ENCODE measurements around the gene INTS6. TPM values are rescaled to one million over a fixed set of nuclear protein-coding genes. Genes with fewer than 3 reads are reported as not detected.
"Not testable (repeated sequence)": the region's sequence is repeated elsewhere in the genome, so short reads cannot be mapped to it uniquely, and the experiment has no call there.

Gene INTS6
- total RNA-seq, 2 experiments from 2014 or later = 40.4 to 41.0 TPM

DNA sequence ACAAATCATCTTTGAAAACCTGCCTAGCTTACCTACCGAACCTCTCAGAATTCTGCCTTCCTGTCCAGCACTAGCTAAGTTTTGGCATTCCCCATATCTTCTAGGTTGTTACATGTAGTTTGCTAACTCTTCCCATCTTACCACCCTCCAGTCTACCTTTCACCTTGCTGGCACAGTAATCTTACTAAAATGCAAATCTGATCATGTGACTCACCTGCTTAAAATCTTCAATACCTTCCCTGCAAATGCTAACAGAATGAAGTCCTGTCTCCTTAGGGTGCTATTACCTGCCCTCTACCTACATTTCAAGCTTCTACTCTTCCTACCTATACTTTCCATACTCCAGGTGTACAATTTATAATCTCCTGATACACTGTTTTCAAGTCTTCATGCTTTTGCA is 30.4 kb downstream of the INTS6 start:
- Mint-ChIP-seq H3K36me3 (ENCODE audit: low read depth) (peaks cover 20% of the 10 kb centered on the region), H3K27me3 (ENCODE audit: low read depth) (no peaks in the 10 kb centered on the region), H3K9me3 (no peaks in the 10 kb centered on the region), H3K4me3 (no peak overlapping the region), H3K4me1 (ENCODE audit: low read depth) (peaks cover 70% of the 10 kb centered on the region), H3K27ac (no peak overlapping the region)
- CTCF ChIA-PET = interaction anchor here (1.2 kb wide), 2 partner anchors 12 to 375 kb away, joined by 3 read pairs; no protein-coding TSS in a partner anchor
- DNase-seq = no peak
- intact Hi-C loops (cut with micrococcal nuclease) = no loop called here

GRCh38 chr13:51420681-51421490 is 31.9 kb downstream of the INTS6 start:
- peak; percentile 14 for DNase-seq
- Mint-ChIP-seq H3K36me3 (ENCODE audit: low read depth) (peaks cover 23% of the 10 kb centered on the region), H3K4me3 (peak overlapping the region; percentile 3), H3K9me3 (peaks cover 4% of the 10 kb centered on the region), H3K27ac (peak overlapping the region; percentile 1), H3K27me3 (ENCODE audit: low read depth) (no peaks in the 10 kb centered on the region), H3K4me1 (ENCODE audit: low read depth) (peaks cover 70% of the 10 kb centered on the region)
- CTCF ChIA-PET = interaction anchor here (0.6 to 1.2 kb wide), 6 partner anchors 12 to 597 kb away, joined by 3 to 5 read pairs (median 4); no protein-coding TSS in a partner anchor
- intact Hi-C loops (cut with micrococcal nuclease) = loop anchor here (1.0 kb wide), 1 partner anchor 32 kb away; the partner anchor contains the start of gene INTS6

DNA sequence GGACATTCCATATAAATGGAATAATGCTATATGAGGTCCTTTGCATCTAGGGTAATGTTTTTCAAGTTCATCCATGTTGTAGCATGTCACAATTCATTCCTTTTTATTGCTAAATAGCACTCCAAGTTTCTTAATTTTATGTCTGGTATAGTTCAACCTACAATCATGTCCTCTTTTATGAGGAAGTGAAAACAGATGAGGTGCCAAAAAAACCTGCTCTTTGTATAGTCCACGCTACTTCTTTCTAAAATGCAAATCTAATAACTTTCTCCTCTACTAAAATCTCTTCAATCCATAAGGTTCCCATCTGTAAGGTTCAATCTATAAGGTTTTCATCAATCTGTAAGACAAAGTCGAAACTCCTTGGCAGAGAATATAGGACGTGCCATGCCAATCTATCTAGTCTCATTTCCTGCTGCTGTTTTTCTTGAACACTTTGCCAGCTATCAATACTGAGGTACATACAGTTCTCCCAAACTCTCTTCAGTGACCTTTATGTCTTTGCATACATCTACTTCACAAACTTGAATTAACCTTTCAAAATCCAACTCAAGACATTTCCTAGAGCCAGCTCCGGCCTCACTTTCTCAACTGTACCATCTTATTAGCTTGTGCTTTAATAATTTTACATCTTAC is 33.7 kb downstream of the INTS6 start:
- Mint-ChIP-seq H3K36me3 (ENCODE audit: low read depth) (peaks cover 34% of the 10 kb centered on the region), H3K4me3 (no peak overlapping the region), H3K9me3 (peaks cover 14% of the 10 kb centered on the region)

GRCh38 chr13:51417716-51418115 is 35.1 kb downstream of the INTS6 start:
- CTCF ChIA-PET = interaction anchor here (0.7 to 1.3 kb wide), 2 partner anchors 11 to 712 kb away, joined by 3 to 4 read pairs; no protein-coding TSS in a partner anchor
- H3K4me1 Mint-ChIP-seq (ENCODE audit: low read depth) = peaks cover 69% of the 10 kb centered on the region
- intact Hi-C loops (cut with micrococcal nuclease) = loop anchor here (2.0 kb wide), 1 partner anchor 491 kb away; no protein-coding TSS in a partner anchor
- H3K27ac Mint-ChIP-seq = no peak overlapping the region
- H3K4me3 Mint-ChIP-seq = no peak overlapping the region
- peaks cover 14% of the 10 kb centered on the region for H3K9me3 Mint-ChIP-seq
- H3K27me3 Mint-ChIP-seq (ENCODE audit: low read depth) = no peaks in the 10 kb centered on the region
- H3K36me3 Mint-ChIP-seq (ENCODE audit: low read depth) = peaks cover 39% of the 10 kb centered on the region
- DNase-seq = no peak

More for the DNA sequence above, 33.7 kb downstream of the INTS6 start:
- H3K27me3 Mint-ChIP-seq (ENCODE audit: low read depth) = no peaks in the 10 kb centered on the region
- no peak overlapping the region for H3K27ac Mint-ChIP-seq
- intact Hi-C loops (cut with micrococcal nuclease) = no loop called here
- DNase-seq = no peak
- CTCF ChIA-PET = no interaction called here
- peaks cover 71% of the 10 kb centered on the region for H3K4me1 Mint-ChIP-seq (ENCODE audit: low read depth)

GRCh38 chr13:51416107-51416506 is 36.7 kb downstream of the INTS6 start:
- intact Hi-C loops (cut with micrococcal nuclease) = loop anchor here (2.0 kb wide), 1 partner anchor 493 kb away; no protein-coding TSS in a partner anchor
- peak overlapping the region; percentile 62 for H3K27ac Mint-ChIP-seq
- CTCF ChIA-PET = no interaction called here
- peaks cover 63% of the 10 kb centered on the region for H3K4me1 Mint-ChIP-seq (ENCODE audit: low read depth)
- peaks cover 14% of the 10 kb centered on the region for H3K9me3 Mint-ChIP-seq
- H3K27me3 Mint-ChIP-seq (ENCODE audit: low read depth) = no peaks in the 10 kb centered on the region
- H3K4me3 Mint-ChIP-seq = no peak overlapping the region
- H3K36me3 Mint-ChIP-seq (ENCODE audit: low read depth) = peaks cover 46% of the 10 kb centered on the region
- DNase-seq = no peak

DNA sequence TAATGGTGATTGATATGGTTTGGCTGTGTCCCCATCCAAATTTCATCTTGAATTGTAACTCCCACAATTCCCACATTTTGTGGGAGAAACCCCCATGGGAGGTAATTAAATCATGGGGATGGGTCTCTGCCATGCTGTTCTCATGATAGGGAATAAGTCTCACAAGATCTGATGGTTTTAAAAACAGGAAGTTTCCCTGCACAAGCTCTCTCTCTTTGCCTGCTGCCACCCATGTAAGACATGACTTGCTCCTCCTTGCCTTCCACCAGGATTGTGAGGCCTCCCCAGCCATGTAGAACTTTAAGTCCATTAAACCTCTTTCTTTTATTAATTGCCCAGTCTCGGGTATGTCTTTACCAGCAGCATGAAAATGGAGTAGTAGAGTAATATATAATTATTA is 37.5 kb downstream of the INTS6 start:
- H3K9me3 Mint-ChIP-seq = peaks cover 14% of the 10 kb centered on the region
- DNase-seq; intact Hi-C loops (cut with micrococcal nuclease); H3K4me3 Mint-ChIP-seq; H3K27me3 Mint-ChIP-seq (ENCODE audit: low read depth); H3K27ac Mint-ChIP-seq: not testable (repeated sequence)
- CTCF ChIA-PET = interaction anchor here (1.1 kb wide), 1 partner anchor 382 kb away, joined by 5 read pairs; no protein-coding TSS in a partner anchor
- H3K36me3 Mint-ChIP-seq (ENCODE audit: low read depth) = peaks cover 47% of the 10 kb centered on the region
- peaks cover 58% of the 10 kb centered on the region for H3K4me1 Mint-ChIP-seq (ENCODE audit: low read depth)

DNA sequence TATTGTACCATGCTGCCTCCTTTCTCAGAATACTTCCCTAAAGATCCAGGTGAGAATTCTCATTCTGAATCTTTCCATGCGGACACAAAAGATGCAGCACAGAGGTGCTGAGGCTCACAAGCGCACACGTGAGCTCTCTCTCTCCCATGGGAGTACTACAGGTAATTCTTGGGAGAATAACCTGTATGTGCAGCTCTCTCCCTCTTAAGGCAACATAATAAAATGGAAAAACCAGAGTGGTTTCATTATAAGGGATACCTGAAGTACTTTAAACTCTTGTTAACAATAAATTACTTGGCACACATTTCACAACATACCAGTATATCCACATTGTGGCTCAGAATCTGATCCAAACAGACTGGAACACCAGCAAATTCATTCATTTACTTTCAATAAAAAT is 40.4 kb downstream of the INTS6 start:
- no peak for DNase-seq
- H3K36me3 Mint-ChIP-seq (ENCODE audit: low read depth) = peaks cover 35% of the 10 kb centered on the region
- no peak overlapping the region for H3K27ac Mint-ChIP-seq
- CTCF ChIA-PET = no interaction called here
- intact Hi-C loops (cut with micrococcal nuclease) = loop anchor here (2.0 kb wide), 1 partner anchor 16 kb away; no protein-coding TSS in a partner anchor
- H3K9me3 Mint-ChIP-seq = peaks cover 14% of the 10 kb centered on the region
- H3K27me3 Mint-ChIP-seq (ENCODE audit: low read depth) = no peaks in the 10 kb centered on the region
- H3K4me3 Mint-ChIP-seq = no peak overlapping the region
- peaks cover 47% of the 10 kb centered on the region for H3K4me1 Mint-ChIP-seq (ENCODE audit: low read depth)

DNA sequence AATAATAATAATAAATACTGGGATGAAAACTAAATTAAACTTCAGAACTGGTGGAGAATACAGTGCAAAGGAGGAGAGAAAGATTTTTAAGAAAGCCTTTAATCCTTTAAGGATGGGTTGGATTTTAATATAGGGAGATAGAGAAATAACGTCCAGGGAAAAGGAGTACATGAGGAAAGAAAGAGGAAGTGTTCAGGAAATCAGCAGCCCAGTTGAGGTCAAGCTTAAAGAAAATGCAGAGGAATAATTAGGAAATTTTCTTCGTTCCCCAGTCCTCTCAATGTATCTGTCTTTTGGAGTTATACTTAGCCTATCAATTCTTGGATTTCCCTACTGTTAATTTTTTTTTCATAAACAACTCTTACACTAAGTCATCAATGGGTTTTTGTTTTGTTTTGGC is 47.7 kb downstream of the INTS6 start:
- no peak overlapping the region for H3K4me3 Mint-ChIP-seq
- CTCF ChIA-PET = no interaction called here
- intact Hi-C loops (cut with micrococcal nuclease) = no loop called here
- no peak overlapping the region for H3K27ac Mint-ChIP-seq
- peaks cover 4% of the 10 kb centered on the region for H3K9me3 Mint-ChIP-seq
- H3K36me3 Mint-ChIP-seq (ENCODE audit: low read depth) = peaks cover 31% of the 10 kb centered on the region
- no peaks in the 10 kb centered on the region for H3K27me3 Mint-ChIP-seq (ENCODE audit: low read depth)
- H3K4me1 Mint-ChIP-seq (ENCODE audit: low read depth) = peaks cover 48% of the 10 kb centered on the region
- no peak for DNase-seq

DNA sequence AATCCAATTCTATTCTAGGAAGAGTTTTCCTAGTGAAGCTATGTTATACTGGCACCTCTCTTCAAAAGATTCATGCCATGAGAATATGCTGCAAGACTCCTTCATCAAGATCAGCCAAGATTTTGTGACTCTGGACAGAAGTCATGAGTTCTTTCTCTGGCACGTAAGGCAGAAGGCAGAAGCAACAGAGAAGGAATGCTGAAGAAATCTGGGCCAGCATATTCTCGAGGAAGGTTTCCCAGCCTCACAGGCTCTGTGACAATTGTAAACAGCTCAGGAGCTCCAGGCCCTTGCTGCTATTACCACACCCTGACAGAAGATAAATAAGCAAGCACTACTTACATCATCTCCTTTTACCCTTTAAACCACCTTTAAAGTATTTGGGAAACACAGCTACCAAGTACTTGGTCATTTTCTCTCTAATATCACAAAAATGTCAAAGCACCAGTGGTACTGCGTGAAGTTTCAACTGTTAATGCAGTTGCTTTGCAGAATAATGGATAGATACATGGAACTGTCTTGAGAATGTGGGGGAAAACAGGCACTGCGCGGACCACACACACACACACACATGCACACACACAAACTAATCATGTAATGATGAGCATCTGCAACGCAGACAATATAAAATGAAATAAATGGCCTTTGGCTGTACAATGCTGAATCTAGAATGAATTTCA is 55.4 kb downstream of the INTS6 start:
- no peak overlapping the region for H3K4me3 Mint-ChIP-seq
- H3K27me3 Mint-ChIP-seq (ENCODE audit: low read depth) = no peaks in the 10 kb centered on the region
- H3K36me3 Mint-ChIP-seq (ENCODE audit: low read depth) = peaks cover 24% of the 10 kb centered on the region
- H3K4me1 Mint-ChIP-seq (ENCODE audit: low read depth) = peaks cover 39% of the 10 kb centered on the region
- no peaks in the 10 kb centered on the region for H3K9me3 Mint-ChIP-seq
- H3K27ac Mint-ChIP-seq = no peak overlapping the region
- intact Hi-C loops (cut with micrococcal nuclease) = loop anchor here (2.0 kb wide), 1 partner anchor 15 kb away; no protein-coding TSS in a partner anchor
- no peak for DNase-seq
- CTCF ChIA-PET = no interaction called here

- H3K36me3 Mint-ChIP-seq (ENCODE audit: low read depth) = peaks cover 22% of the 10 kb centered on the region
- H3K27me3 Mint-ChIP-seq (ENCODE audit: low read depth) = no peaks in the 10 kb centered on the region
- H3K4me1 Mint-ChIP-seq (ENCODE audit: low read depth) = peaks cover 36% of the 10 kb centered on the region
- H3K9me3 Mint-ChIP-seq = no peaks in the 10 kb centered on the region
- CTCF ChIA-PET = no interaction called here
- peak overlapping the region; percentile 62 for H3K27ac Mint-ChIP-seq
- no peak for DNase-seq
- no peak overlapping the region for H3K4me3 Mint-ChIP-seq
- intact Hi-C loops (cut with micrococcal nuclease) = loop anchor here (2.0 kb wide), 1 partner anchor 16 kb away; no protein-coding TSS in a partner anchor
Measured at GRCh38 chr13:51396352-51396751, 56.5 kb downstream of the INTS6 start.

- CTCF ChIA-PET = no interaction called here
- H3K36me3 Mint-ChIP-seq (ENCODE audit: low read depth) = peaks cover 18% of the 10 kb centered on the region
- H3K9me3 Mint-ChIP-seq = no peaks in the 10 kb centered on the region
- no peak overlapping the region for H3K4me3 Mint-ChIP-seq
- DNase-seq = no peak
- intact Hi-C loops (cut with micrococcal nuclease) = no loop called here
- no peak overlapping the region for H3K27ac Mint-ChIP-seq
- no peaks in the 10 kb centered on the region for H3K27me3 Mint-ChIP-seq (ENCODE audit: low read depth)
- H3K4me1 Mint-ChIP-seq (ENCODE audit: low read depth) = peaks cover 28% of the 10 kb centered on the region
Measured at GRCh38 chr13:51394724-51395123, 58.1 kb downstream of the INTS6 start.

DNA sequence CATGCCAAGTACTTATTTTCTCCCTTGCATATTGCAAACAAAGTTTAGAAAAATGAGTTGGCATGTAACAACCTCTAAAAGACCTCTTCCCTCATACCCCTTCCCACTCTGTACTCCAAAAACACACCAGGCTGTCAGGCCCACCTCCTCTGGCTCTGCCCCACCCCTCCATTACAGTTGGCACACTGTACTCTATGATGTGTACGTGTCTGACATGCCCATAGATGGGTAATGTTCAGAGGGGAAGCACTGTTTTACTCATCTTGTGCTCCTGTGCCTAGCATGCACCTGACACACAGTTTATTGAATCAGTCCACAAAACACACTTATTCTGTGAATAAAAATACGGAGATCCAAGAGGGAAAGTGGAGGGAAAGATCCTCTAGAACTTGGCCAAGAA is 67.7 kb downstream of the INTS6 start:
- Mint-ChIP-seq H3K27ac (no peak overlapping the region), H3K9me3 (no peaks in the 10 kb centered on the region), H3K27me3 (ENCODE audit: low read depth) (no peaks in the 10 kb centered on the region), H3K36me3 (ENCODE audit: low read depth) (peaks cover 6% of the 10 kb centered on the region), H3K4me1 (ENCODE audit: low read depth) (peaks cover 2% of the 10 kb centered on the region), H3K4me3 (no peak overlapping the region)
- DNase-seq = peak; percentile 14
- CTCF ChIA-PET = no interaction called here
- intact Hi-C loops (cut with micrococcal nuclease) = no loop called here

Measured in activated naive CD4-positive, alpha-beta T cell treated with anti-CD3 and anti-CD28 coated beads for 36 hours (primary cell).